Gastroesophageal sphincter (tissue), 4 donors: Measurements from ENCODE around the gene RIC8B. TPM values are rescaled to one million over a fixed set of nuclear protein-coding genes. Genes with fewer than 3 reads are reported as not detected.

ENCODE experiments used
- ATAC-seq: fragments of 150-250 bp; one replicate; pipeline ENCODE4 v1.9.1; 2016; ENCODE audit warnings: mild to moderate bottlenecking, moderate library complexity
- H3K27ac ChIP-seq, 4 donors: fragments of 200-600 bp; sonication (generic) in 3 of 4; 1 replicate in 3 of 4; 2 replicates in 1 of 4; pipeline ENCODE4 v1.5.1; 2016 to 2019
- H3K27me3 ChIP-seq: fragments of 200-600 bp; sonication (generic); one replicate; pipeline ENCODE4 v1.5.1; 2019
- H3K36me3 ChIP-seq, 2 donors: fragments of 200-600 bp; sonication (generic); one replicate each; pipeline ENCODE4 v1.5.1; 2019; ENCODE audit warnings: control low read depth in 1 of 2
- H3K4me1 ChIP-seq, 3 donors: fragments of 200-600 bp; sonication (generic); 1 replicate in 2 of 3; 2 replicates in 1 of 3; pipeline ENCODE4 v1.5.1; 2016 to 2019; ENCODE audit warnings: control low read depth in 2 of 3
- H3K4me3 ChIP-seq, 2 donors: fragments of 200-600 bp; sonication (generic); one replicate each; pipeline ENCODE4 v1.5.1; 2019; ENCODE audit warnings: mild to moderate bottlenecking in 1 of 2, moderate library complexity in 1 of 2
- H3K9me3 ChIP-seq, 3 donors: fragments of 200-600 bp; sonication (generic); one replicate each; pipeline ENCODE4 v1.5.1; 2017 to 2019; ENCODE audit warnings: control low read depth in 2 of 3
- CTCF ChIP-seq, 4 experiments: fragments of 200-600 bp in 2 of 4; fragments of 450-650 bp in 2 of 4; sonication (generic) in 1 of 4; IDR thresholded peaks; one replicate each; pipeline ENCODE4 v1.5.1; 2017 to 2019; ENCODE audit warnings: antibody characterized with exemption in 4 of 4, mild to moderate bottlenecking in 2 of 4, moderate library complexity in 2 of 4
- EP300 ChIP-seq: sonication (generic); formaldehyde crosslinking; IDR thresholded peaks from one replicate; pipeline ENCODE4 v1.6.1; 2017; ENCODE audit warnings: antibody characterized with exemption, mild to moderate bottlenecking
- POLR2A ChIP-seq, 2 donors: fragments of 450-650 bp; IDR thresholded peaks; one replicate each; pipeline ENCODE4 v1.6.1; 2017; ENCODE audit warnings: antibody characterized with exemption in 2 of 2, mild to moderate bottlenecking in 2 of 2, moderate library complexity in 1 of 2
- POLR2AphosphoS5 ChIP-seq: sonication (generic); formaldehyde crosslinking; IDR thresholded peaks from one replicate; pipeline ENCODE4 v1.6.1; 2017; ENCODE audit warnings: antibody characterized with exemption
- WGBS, 2 donors: methylation state at CpG; one replicate each; pipeline ENCODE4 v1.1.5; 2018; ENCODE audit warnings: low coverage in 1 of 2; 5-methylcytosine and 5-hydroxymethylcytosine counted together
- total RNA-seq, 4 donors: library from RNA; depleted of rRNA; stranded (reverse); fragments of >200 nt; gene quantifications; one replicate each; pipeline ENCODE4 v1.1.0, GENCODE V29; 2016

Gene RIC8B
- total RNA-seq, 4 donors from 2014 or later, result 13.3 to 18.4 (median 15.6) TPM

GRCh38 chr12:106878804-106879203, 104.3 kb downstream of the RIC8B start:
- H3K4me3 ChIP-seq, result no peak overlapping the region
- no peaks in the 10 kb centered on the region for H3K9me3 ChIP-seq
- WGBS, 2 donors, result 85 to 86% methylated on average over 5 of the region's 5 CpGs
- no peaks in the 10 kb centered on the region for H3K4me1 ChIP-seq
- peaks cover 0 to 58% of the 10 kb centered on the region in 2 donors for H3K36me3 ChIP-seq
- no peak for TF ChIP-seq POLR2AphosphoS5
- H3K27me3 ChIP-seq, result no peaks in the 10 kb centered on the region
- no peak for ATAC-seq
- no peak overlapping the region for H3K27ac ChIP-seq

GRCh38 chr12:106879612-106880011, 105.1 kb downstream of the RIC8B start:
- TF ChIP-seq POLR2AphosphoS5, result no peak
- no peak for TF ChIP-seq POLR2A (IDR thresholded peaks at IDR 0.05)
- no peak for TF ChIP-seq CTCF (IDR thresholded peaks at IDR 0.05)
- TF ChIP-seq EP300, result no peak
- Histone ChIP-seq H3K36me3 (peaks cover 0 to 60% of the 10 kb centered on the region in 2 donors), H3K27ac (no peak overlapping the region), H3K4me3 (no peak overlapping the region), H3K4me1 (no peaks in the 10 kb centered on the region), H3K9me3 (no peaks in the 10 kb centered on the region), H3K27me3 (no peaks in the 10 kb centered on the region)
- 79 to 93% methylated on average over 3 to 5 of the region's 5 CpGs for WGBS, 2 donors
- no peak for ATAC-seq

- peaks cover 3 to 97% of the 10 kb centered on the region in 2 donors for H3K36me3 ChIP-seq
- no peak overlapping the region for H3K4me3 ChIP-seq
- no peak for ATAC-seq
- WGBS, 2 donors, result 57 to 100% methylated on average over 1 of the region's 1 CpG
- no peaks in the 10 kb centered on the region for H3K9me3 ChIP-seq
- TF ChIP-seq POLR2A (IDR thresholded peaks at IDR 0.05) (no peak), EP300 (no peak), CTCF (IDR thresholded peaks at IDR 0.05) (no peak), POLR2AphosphoS5 (no peak)
- H3K27me3 ChIP-seq, result no peaks in the 10 kb centered on the region
- H3K4me1 ChIP-seq, result no peaks in the 10 kb centered on the region
- H3K27ac ChIP-seq, result no peak overlapping the region
These were observed 108.9 kb downstream of the RIC8B start for GRCh38 chr12:106883426-106883825.

GRCh38 chr12:106885026-106885425, 110.5 kb downstream of the RIC8B start:
- no peak for ATAC-seq
- peaks cover 3 to 84% of the 10 kb centered on the region in 2 donors for H3K36me3 ChIP-seq
- H3K27me3 ChIP-seq, result no peaks in the 10 kb centered on the region
- H3K4me1 ChIP-seq, result no peaks in the 10 kb centered on the region
- no peak overlapping the region for H3K27ac ChIP-seq
- no peaks in the 10 kb centered on the region for H3K9me3 ChIP-seq
- TF ChIP-seq EP300 (no peak), CTCF (IDR thresholded peaks at IDR 0.05) (no peak), POLR2AphosphoS5 (no peak), POLR2A (IDR thresholded peaks at IDR 0.05) (no peak)
- 93 to 100% methylated on average over 3 of the region's 3 CpGs for WGBS, 2 donors
- H3K4me3 ChIP-seq, result no peak overlapping the region

GRCh38 chr12:106885541-106886249, 111.2 kb downstream of the RIC8B start:
- H3K27ac ChIP-seq, result no peak overlapping the region
- H3K4me3 ChIP-seq, result no peak overlapping the region
- no peak for ATAC-seq

More at GRCh38 chr12:106885541-106886249, 111.2 kb downstream of the RIC8B start:
- WGBS, 2 donors, result 87 to 90% methylated on average over 4 of the region's 4 CpGs
- no peaks in the 10 kb centered on the region for H3K4me1 ChIP-seq
- TF ChIP-seq POLR2A (IDR thresholded peaks at IDR 0.05) (no peak), POLR2AphosphoS5 (no peak), EP300 (no peak), CTCF (IDR thresholded peaks at IDR 0.05) (no peak)
- peaks cover 3 to 78% of the 10 kb centered on the region in 2 donors for H3K36me3 ChIP-seq
- no peaks in the 10 kb centered on the region for H3K9me3 ChIP-seq
- H3K27me3 ChIP-seq, result no peaks in the 10 kb centered on the region
